Smooth muscle cell (in vitro differentiated cells): ENCODE results near the gene NLK. TPM values are rescaled to one million over a fixed set of nuclear protein-coding genes. Genes with fewer than 3 reads are reported as not detected.
"Not testable (repeated sequence)": the region's sequence is repeated elsewhere in the genome, so short reads cannot be mapped to it uniquely, and the experiment has no call there.

ENCODE experiments used
- DNase-seq: peaks from one replicate; lab custom pipeline; 2025; ENCODE audit not compliant: unreplicated experiment; lab: John Stamatoyannopoulos, UW
- H2AFZ ChIP-seq: fragments of 200-600 bp; sonication (generic); 2 replicates; pipeline ENCODE4 v1.6.0; 2016; ENCODE audit warnings: antibody characterized with exemption, low read depth, mild to moderate bottlenecking
- H3F3A ChIP-seq: fragments of 200-600 bp; sonication (generic); 2 replicates; pipeline ENCODE4 v1.6.0; 2017; ENCODE audit warnings: antibody characterized with exemption, low read depth
- H3K27ac ChIP-seq: fragments of 200-600 bp; sonication (generic); 2 replicates; pipeline ENCODE4 v1.5.1; 2016; ENCODE audit warnings: low read depth, mild to moderate bottlenecking
- H3K27me3 ChIP-seq: fragments of 200-600 bp; sonication (generic); 2 replicates; pipeline ENCODE4 v1.6.1; 2016; ENCODE audit warnings: low read depth, mild to moderate bottlenecking
- H3K36me3 ChIP-seq: fragments of 200-600 bp; sonication (generic); 2 replicates; pipeline ENCODE4 v1.5.1; 2016; ENCODE audit warnings: low read depth
- H3K4me1 ChIP-seq: fragments of 200-600 bp; sonication (generic); 2 replicates; pipeline ENCODE4 v1.5.1; 2016; ENCODE audit warnings: low read depth
- H3K4me2 ChIP-seq: fragments of 200-600 bp; sonication (generic); 2 replicates; pipeline ENCODE4 v1.6.0; 2016; ENCODE audit warnings: mild to moderate bottlenecking
- H3K4me3 ChIP-seq: fragments of 200-600 bp; sonication (generic); 2 replicates; pipeline ENCODE4 v1.5.1; 2016; ENCODE audit warnings: mild to moderate bottlenecking
- H3K79me2 ChIP-seq: fragments of 200-600 bp; sonication (generic); 2 replicates; pipeline ENCODE4 v1.6.0; 2016; ENCODE audit warnings: low read depth, mild to moderate bottlenecking
- H3K9ac ChIP-seq: fragments of 200-600 bp; sonication (generic); 2 replicates; pipeline ENCODE4 v1.6.0; 2016; ENCODE audit warnings: low read depth
- H3K9me3 ChIP-seq: fragments of 200-600 bp; sonication (generic); replicated peaks from 2 replicates; pipeline ENCODE4 v1.5.1; 2016; ENCODE audit warnings: low read depth
- H4K20me1 ChIP-seq: fragments of 200-600 bp; sonication (generic); 2 replicates; pipeline ENCODE4 v1.6.0; 2016; ENCODE audit warnings: low read depth
- CTCF ChIP-seq: fragments of 200-600 bp; sonication (generic); IDR thresholded peaks from 2 replicates; pipeline ENCODE4 v1.5.1; 2017; ENCODE audit warnings: borderline replicate concordance, mild to moderate bottlenecking, antibody characterized with exemption; ENCODE audit not compliant: insufficient read depth, poor library complexity, severe bottlenecking
- WGBS: methylation state at CpG from one replicate; pipeline ENCODE4 v1.1.7; 2016; ENCODE audit warnings: low lambda C conversion rate; 5-methylcytosine and 5-hydroxymethylcytosine counted together
- polyA plus RNA-seq: library from polyadenylated mRNA; unstranded; fragments of >200 nt; fragmentation: Nextera tagmentation; extraction: Ambion mirVana; gene quantifications from 2 replicates; pipeline ENCODE4 v1.2.1, GENCODE V29; 2016
- total RNA-seq: library from RNA; depleted of rRNA; stranded (reverse); fragments of >200 nt; gene quantifications from 2 replicates; pipeline ENCODE4 v1.2.3, GENCODE V29; 2014

NLK gene
- total and polyA plus RNA-seq, 2 experiments from 2014 or later = 1.8 to 18.0 TPM

- Histone ChIP-seq H3K9me3 (no peaks in the 10 kb centered on the region), H3K4me1 (no peaks in the 10 kb centered on the region), H3K27ac (no peak overlapping the region), H3K9ac (no peak overlapping the region), H3K4me3 (no peak overlapping the region), H2AFZ (no peak overlapping the region), H3K36me3 (no peaks in the 10 kb centered on the region), H3K27me3 (no peaks in the 10 kb centered on the region), H3K79me2 (no peaks in the 10 kb centered on the region), H3F3A (no peaks in the 10 kb centered on the region), H3K4me2 (no peak overlapping the region), H4K20me1 (no peaks in the 10 kb centered on the region)
- 76% methylated on average over 3 of the region's 3 CpGs for WGBS
- TF ChIP-seq CTCF = no peak
- no peak for DNase-seq
Observed at GRCh38 chr17:28030386-28030785, 12.1 kb upstream of the NLK start.

- Histone ChIP-seq H3K4me1 (no peaks in the 10 kb centered on the region), H3K9ac (no peak overlapping the region), H3K27ac (no peak overlapping the region), H4K20me1 (no peaks in the 10 kb centered on the region), H2AFZ (no peak overlapping the region), H3K4me2 (no peak overlapping the region), H3K9me3 (no peaks in the 10 kb centered on the region), H3F3A (no peaks in the 10 kb centered on the region), H3K36me3 (no peaks in the 10 kb centered on the region), H3K4me3 (no peak overlapping the region), H3K79me2 (no peaks in the 10 kb centered on the region), H3K27me3 (no peaks in the 10 kb centered on the region)
- 82% methylated on average over 6 of the region's 6 CpGs for WGBS
- TF ChIP-seq CTCF = no peak
- DNase-seq = no peak
Observed at GRCh38 chr17:28031174-28031573, 11.3 kb upstream of the NLK start.

- DNase-seq = no peak
- H2AFZ ChIP-seq = no peak overlapping the region
- TF ChIP-seq CTCF = no peak
- no peaks in the 10 kb centered on the region for H3K27me3 ChIP-seq
- no peak overlapping the region for H3K4me3 ChIP-seq
- H3K4me2 ChIP-seq = no peak overlapping the region
- H3F3A ChIP-seq = no peaks in the 10 kb centered on the region
- no peaks in the 10 kb centered on the region for H4K20me1 ChIP-seq
- no peaks in the 10 kb centered on the region for H3K9me3 ChIP-seq
- no peaks in the 10 kb centered on the region for H3K4me1 ChIP-seq
- H3K79me2 ChIP-seq = no peaks in the 10 kb centered on the region
- no peak overlapping the region for H3K27ac ChIP-seq
- H3K9ac ChIP-seq = no peak overlapping the region
- 78% methylated on average over 8 of the region's 8 CpGs for WGBS
- no peaks in the 10 kb centered on the region for H3K36me3 ChIP-seq
Observed at GRCh38 chr17:28033972-28034714, 8.3 kb upstream of the NLK start.

GRCh38 chr17:28035452-28035851 lies 7.0 kb upstream of the NLK start:
- not testable (repeated sequence) for H3K4me1 ChIP-seq, H3K4me3 ChIP-seq, H3K4me2 ChIP-seq, H3K9ac ChIP-seq, H3K27ac ChIP-seq, H2AFZ ChIP-seq, H3K9me3 ChIP-seq, DNase-seq, H3K27me3 ChIP-seq, H3K36me3 ChIP-seq, H3K79me2 ChIP-seq, H4K20me1 ChIP-seq, H3F3A ChIP-seq
- WGBS = 89% methylated on average over 3 of the region's 4 CpGs

- not testable (repeated sequence) for H3K4me2 ChIP-seq, H2AFZ ChIP-seq, H3F3A ChIP-seq, DNase-seq, H3K36me3 ChIP-seq, H3K79me2 ChIP-seq, H3K4me1 ChIP-seq, H4K20me1 ChIP-seq, H3K27ac ChIP-seq, H3K4me3 ChIP-seq, H3K27me3 ChIP-seq, H3K9ac ChIP-seq, H3K9me3 ChIP-seq
- 87% methylated on average over 2 of the region's 2 CpGs for WGBS
Observed at GRCh38 chr17:28035884-28036283, 6.6 kb upstream of the NLK start.
